ENCODE data around the gene CHSY1. TPM values are rescaled to one million over a fixed set of nuclear protein-coding genes. Genes with fewer than 3 reads are reported as not detected.

The CHSY1 gene
- total and polyA plus RNA-seq, 2 of the 4 experiments (the other 2 are of a cell fraction) = 40.9 to 53.2 TPM

- no peak overlapping the region for H3K14ac ChIP-seq (replicated peaks; ENCODE audit: low read depth, low read length)
- no peaks in the 10 kb centered on the region for H3K9me3 ChIP-seq (ENCODE audit: control insufficient read depth, insufficient read depth, low read length)
- no peak overlapping the region for H3K18ac ChIP-seq (ENCODE audit: low read depth, low read length)
- POLR2A ChIA-PET (ENCODE audit: unreplicated experiment) = no interaction called here
- no peaks in the 10 kb centered on the region for H3K79me1 ChIP-seq (ENCODE audit: low read depth in 1 of 2, low read length in 2 of 2)
- H4K91ac ChIP-seq (ENCODE audit: insufficient read depth, low read depth, low read length) = no peak overlapping the region
- H2BK20ac ChIP-seq (ENCODE audit: low read depth, low read length) = no peak overlapping the region
- in situ Hi-C loops (cut with MboI; ENCODE audit: low sequenced_read_pairs) = no loop called here
- H2BK15ac ChIP-seq (ENCODE audit: low read depth, low read length) = no peak overlapping the region
- H3K4me2 ChIP-seq (ENCODE audit: low read depth, low read length) = no peak overlapping the region
- no peak overlapping the region for H2AFZ ChIP-seq (replicated peaks; ENCODE audit: low read length, poor library complexity)
- CTCF ChIA-PET = no interaction called here
- no peak overlapping the region for H3K56ac ChIP-seq (ENCODE audit: extremely low read depth, insufficient read depth, low read length)
- H3K27ac ChIP-seq (ENCODE audit: insufficient read depth, low read length) = no peak overlapping the region
- dilution Hi-C loops (cut with HindIII; ENCODE audit: low sequenced_read_pairs, unreplicated experiment) = no loop called here
- 97% methylated on average over 9 of the region's 19 CpGs; no CpG with 5 or more reads in 1 of the 2 experiments for WGBS, 2 experiments (ENCODE audit: extremely low coverage in 2 of 2, insufficient read length in 1 of 2)
- no peak for DNase-seq
- no peak overlapping the region for H3K4ac ChIP-seq (ENCODE audit: low read depth, low read length)
- H3K4me1 ChIP-seq (ENCODE audit: control insufficient read depth, insufficient read depth, low read length) = no peaks in the 10 kb centered on the region
- no peaks in the 10 kb centered on the region for H3K27me3 ChIP-seq (ENCODE audit: control insufficient read depth, insufficient read depth, low read length)
- ATAC-seq (ENCODE audit: low read depth) = no peak
- H3K36me3 ChIP-seq (ENCODE audit: control insufficient read depth, insufficient read depth, low read length) = no peaks in the 10 kb centered on the region
- H2AK9ac ChIP-seq (replicated peaks; ENCODE audit: low read depth, low read length, poor library complexity) = no peak overlapping the region
- no peak overlapping the region for H3K9ac ChIP-seq (ENCODE audit: low read depth, low read length)
- no peak overlapping the region for H3K23ac ChIP-seq (ENCODE audit: low read depth, low read length)
- H3K9me1 ChIP-seq (ENCODE audit: insufficient read depth, low read length) = peaks cover 7% of the 10 kb centered on the region; the same call in 1 of the 2 replicates
- TF ChIP-seq POLR2A (IDR thresholded peaks at IDR 0.05; ENCODE audit: low read depth, low read length) (no peak), CTCF (conservative IDR thresholded peaks at IDR 0.05; ENCODE audit: low read depth, low read length) (no peak), NFE2L2 (IDR thresholded peaks at IDR 0.05; ENCODE audit: low read depth, low read length) (no peak), MAFK (IDR thresholded peaks at IDR 0.05; ENCODE audit: low read depth, low read length) (no peak), USF2 (IDR thresholded peaks at IDR 0.05; ENCODE audit: low read depth, low read length) (no peak)
- no peak overlapping the region for H4K5ac ChIP-seq (ENCODE audit: low read depth, low read length)
- H2BK5ac ChIP-seq (ENCODE audit: low read depth, low read length, poor library complexity, severe bottlenecking) = no peak overlapping the region
- intact Hi-C loops (cut with micrococcal nuclease) = no loop called here
- no peak overlapping the region for H4K8ac ChIP-seq (ENCODE audit: low read depth in 2 of 2, low read length in 2 of 2)
- no peak overlapping the region for H2AK5ac ChIP-seq (ENCODE audit: low read depth, low read length)
- no TSS peak for BruUV-seq (replicated peaks)
- H2BK120ac ChIP-seq (ENCODE audit: low read depth, low read length) = no peak overlapping the region
- no peak overlapping the region for H3K4me3 ChIP-seq (ENCODE audit: insufficient read depth, low read depth, low read length)
- H4K20me1 ChIP-seq (ENCODE audit: insufficient read depth, low read length) = no peaks in the 10 kb centered on the region
Measured at GRCh38 chr15:101153801-101154656, 97.8 kb downstream of the CHSY1 start.
